GM23338 (cell line): ENCODE results near the gene AGXT. TPM values are rescaled to one million over a fixed set of nuclear protein-coding genes. Genes with fewer than 3 reads are reported as not detected.

ENCODE experiments used
- ATAC-seq: fragments of 200-7000 bp; cut with Tn5 transposase; 3 replicates; pipeline ENCODE4 v1.9.1; 2020
- DNase-seq: peaks from one replicate; pipeline ENCODE4 v3.0.0-alpha.2; 2015; ENCODE audit warnings: low spot score
- H2AFZ ChIP-seq: fragments of 200-600 bp; sonication (generic); 2 replicates; pipeline ENCODE4 v1.8.0; 2016; ENCODE audit warnings: antibody characterized with exemption, mild to moderate bottlenecking, moderate library complexity
- H3F3A ChIP-seq: fragments of 200-600 bp; sonication (generic); replicated peaks from 2 replicates; pipeline ENCODE4 v1.8.0; 2017; ENCODE audit warnings: antibody characterized with exemption, mixed run types, low read depth
- H3K27ac ChIP-seq: fragments of 200-600 bp; sonication (generic); 2 replicates; pipeline ENCODE4 v1.6.1; 2016; ENCODE audit warnings: low read depth
- H3K27me3 ChIP-seq: fragments of 200-600 bp; sonication (generic); 2 replicates; pipeline ENCODE4 v1.8.0; 2016; ENCODE audit warnings: mild to moderate bottlenecking, mixed run types, moderate library complexity; ENCODE audit not compliant: insufficient read depth
- H3K36me3 ChIP-seq: fragments of 200-600 bp; sonication (generic); 2 replicates; pipeline ENCODE4 v1.8.0; 2016; ENCODE audit warnings: mild to moderate bottlenecking; ENCODE audit not compliant: insufficient read depth
- H3K4me1 ChIP-seq: fragments of 200-600 bp; sonication (generic); 2 replicates; pipeline ENCODE4 v1.8.0; 2016; ENCODE audit warnings: mild to moderate bottlenecking, moderate library complexity; ENCODE audit not compliant: insufficient read depth
- H3K4me2 ChIP-seq: fragments of 200-600 bp; sonication (generic); 2 replicates; pipeline ENCODE4 v1.7.1; 2017; ENCODE audit warnings: mixed run types
- H3K4me3 ChIP-seq: fragments of 200-600 bp; sonication (generic); 2 replicates; pipeline ENCODE4 v1.6.1; 2016; ENCODE audit warnings: mixed run types
- H3K79me2 ChIP-seq: fragments of 200-600 bp; sonication (generic); replicated peaks from 2 replicates; pipeline ENCODE4 v1.8.0; 2017; ENCODE audit warnings: mild to moderate bottlenecking; ENCODE audit not compliant: insufficient read depth
- H3K9me2 ChIP-seq: fragments of 200-600 bp; sonication (generic); 2 replicates; pipeline ENCODE4 v1.8.0; 2017; ENCODE audit not compliant: insufficient read depth
- H4K20me1 ChIP-seq: fragments of 200-600 bp; sonication (generic); replicated peaks from 2 replicates; pipeline ENCODE4 v1.8.0; 2017; ENCODE audit warnings: mild to moderate bottlenecking; ENCODE audit not compliant: insufficient read depth
- H3K27ac Mint-ChIP-seq: 2 replicates; pipeline ENCODE4 v1.8.0; 2020; ENCODE audit warnings: inconsistent platforms, mild to moderate bottlenecking, moderate library complexity, mixed read lengths
- H3K27me3 Mint-ChIP-seq: 3 replicates; pipeline ENCODE4 v1.8.0; 2022; ENCODE audit warnings: low read depth, mild to moderate bottlenecking, moderate library complexity, mixed read lengths, inconsistent platforms; ENCODE audit not compliant: insufficient read depth, poor library complexity
- H3K36me3 Mint-ChIP-seq: 3 replicates; pipeline ENCODE4 v1.8.0; 2021; ENCODE audit warnings: low read depth, mild to moderate bottlenecking, inconsistent platforms, moderate library complexity, mixed read lengths
- H3K4me1 Mint-ChIP-seq: 3 replicates; pipeline ENCODE4 v1.8.0; 2020; ENCODE audit warnings: mild to moderate bottlenecking, inconsistent platforms, mixed read lengths
- H3K4me3 Mint-ChIP-seq: 3 replicates; pipeline ENCODE4 v1.8.0; 2021; ENCODE audit warnings: moderate library complexity, mild to moderate bottlenecking, inconsistent platforms, mixed read lengths
- H3K9me3 Mint-ChIP-seq: 3 replicates; pipeline ENCODE4 v1.8.0; 2020; ENCODE audit warnings: moderate library complexity, mild to moderate bottlenecking, inconsistent platforms, mixed read lengths
- CREB1 ChIP-seq: fragments of 250-450 bp; sonication (Bioruptor Pico); IDR thresholded peaks from 2 replicates; pipeline ENCODE4 v1.5.0; 2020; ENCODE audit warnings: low read depth, mild to moderate bottlenecking, moderate library complexity
- CTCF ChIP-seq, 2 experiments: fragments of 200-600 bp in 1 of 2; sonication (generic) in 1 of 2; conservative IDR thresholded peaks; 2 replicates each; pipeline versions ENCODE4 v1.5.1 to v1.6.1; 2016 to 2017; ENCODE audit warnings: antibody characterized with exemption in 2 of 2, low read depth in 2 of 2, mild to moderate bottlenecking in 2 of 2, moderate library complexity in 1 of 2
- ETS1 ChIP-seq: IDR thresholded peaks from 2 replicates; pipeline ENCODE4 v1.6.1; 2016; ENCODE audit warnings: antibody characterized with exemption
- EZH2 ChIP-seq: fragments of 200-600 bp; sonication (generic); IDR thresholded peaks from one replicate; pipeline ENCODE4 v1.8.0; 2017; ENCODE audit warnings: antibody characterized with exemption, mild to moderate bottlenecking, low read depth; ENCODE audit not compliant: unreplicated experiment
- JUNB ChIP-seq: IDR thresholded peaks from one replicate; pipeline ENCODE4 v1.6.1; 2016; ENCODE audit warnings: antibody characterized with exemption; ENCODE audit not compliant: unreplicated experiment
- NANOG ChIP-seq: IDR thresholded peaks from 2 replicates; pipeline ENCODE4 v1.6.1; 2016; ENCODE audit warnings: antibody characterized with exemption, borderline replicate concordance
- REST ChIP-seq: IDR thresholded peaks from one replicate; pipeline ENCODE4 v1.6.1; 2018; ENCODE audit warnings: antibody characterized with exemption; ENCODE audit not compliant: unreplicated experiment
- ZNF114 ChIP-seq: fragments of 250-450 bp; sonication (Bioruptor Pico); IDR thresholded peaks from 2 replicates; pipeline ENCODE4 v1.5.0; 2020; ENCODE audit warnings: mild to moderate bottlenecking, moderate library complexity
- ZNF462 ChIP-seq: fragments of 250-450 bp; sonication (Bioruptor Pico); IDR thresholded peaks from 2 replicates; pipeline ENCODE4 v1.5.0; 2020; ENCODE audit warnings: mild to moderate bottlenecking, moderate library complexity
- polyA plus RNA-seq: library from polyadenylated mRNA; unstranded; fragments of >200 nt; fragmentation: Nextera tagmentation; extraction: Ambion mirVana; gene quantifications from 2 replicates; pipeline ENCODE4 v1.2.1, GENCODE V29; 2016
- total RNA-seq: library from RNA; depleted of rRNA; stranded (reverse); fragments of >200 nt; shearing (Covaris generic); gene quantifications from 2 replicates; pipeline ENCODE4 v1.2.3, GENCODE V29; 2014

AGXT gene
- total and polyA plus RNA-seq, 2 experiments from 2014 or later: not detected

- H3K4me1 ChIP-seq: no peaks in the 10 kb centered on the region
- TF ChIP-seq ZNF114 (no peak), CTCF (conservative IDR thresholded peaks at IDR 0.05; ENCODE audit: low read depth in 2 of 2) (no peak), EZH2 (no peak), NANOG (no peak), JUNB (no peak), REST (no peak), CREB1 (CRISPR knock-in tag) (no peak), ZNF462 (CRISPR knock-in tag) (no peak), ETS1 (no peak)
- Mint-ChIP-seq H3K4me3 (no peak overlapping the region), H3K36me3 (no peaks in the 10 kb centered on the region), H3K9me3 (no peaks in the 10 kb centered on the region; the same call in 2 of the 3 replicates), H3K4me1 (0 out of 3 replicates have a peak, but pooled peaks cover 2% of the 10 kb centered on the region), H3K27ac (no peak overlapping the region), H3K27me3 (peaks cover 7% of the 10 kb centered on the region)
- no peak overlapping the region for H3K4me3 ChIP-seq
- H4K20me1 ChIP-seq: no peaks in the 10 kb centered on the region
- H3K27ac ChIP-seq: no peak overlapping the region
- ATAC-seq (no peak), DNase-seq (no peak)
- H3K36me3 ChIP-seq: no peaks in the 10 kb centered on the region
- no peaks in the 10 kb centered on the region for H3K9me2 ChIP-seq
- no peaks in the 10 kb centered on the region for H3F3A ChIP-seq
- H2AFZ ChIP-seq: no peak overlapping the region
- H3K27me3 ChIP-seq: no peaks in the 10 kb centered on the region
- no peak overlapping the region for H3K4me2 ChIP-seq
- H3K79me2 ChIP-seq: no peaks in the 10 kb centered on the region
These were observed 58.1 kb downstream of the AGXT start for GRCh38 chr2:240926516-240927389.
